ENCODE data around the gene CLIC5. TPM values are rescaled to one million over a fixed set of nuclear protein-coding genes. Genes with fewer than 3 reads are reported as not detected.

The CLIC5 gene
- total RNA-seq, 1 experiment from 2014 or later = 0.05 TPM

- H3K9me3 ChIP-seq (ENCODE audit: control insufficient read depth, insufficient read depth, low read depth, low read length) = no peaks in the 10 kb centered on the region
- BruUV-seq (replicated peaks) = no TSS peak
- ATAC-seq (no peak), DNase-seq (ENCODE audit: low read depth, low spot score) (no peak)
- in situ Hi-C loops (cut with HindIII; ENCODE audit: low pct_unique_long_range_greater_than_20kb, low sequenced_read_pairs) = no loop called here
- no peaks in the 10 kb centered on the region for H3K36me3 ChIP-seq (ENCODE audit: control insufficient read depth, insufficient read depth, low read length)
- H3K27ac ChIP-seq (ENCODE audit: low read length) = no peak overlapping the region
- no peak overlapping the region for H3K4me3 ChIP-seq (ENCODE audit: low read depth in 2 of 2, low read length in 2 of 2)
- H3K27me3 ChIP-seq (ENCODE audit: control insufficient read depth, insufficient read depth, low read length) = no peaks in the 10 kb centered on the region
- H3K4me1 ChIP-seq (ENCODE audit: control insufficient read depth, insufficient read depth, low read length) = no peaks in the 10 kb centered on the region; the same call in 1 of the 2 replicates
- intact Hi-C loops (cut with micrococcal nuclease; ENCODE audit: unreplicated experiment) = no loop called here
- POLR2A ChIA-PET = no interaction called here
- TF ChIP-seq TCF7L2 (IDR thresholded peaks at IDR 0.05; ENCODE audit: low read depth, low read length) (no peak), POLR2AphosphoS5 (IDR thresholded peaks at IDR 0.05; ENCODE audit: low read depth, low read length) (no peak), SIN3A (IDR thresholded peaks at IDR 0.05; ENCODE audit: borderline replicate concordance, insufficient read depth, low read depth, low read length) (no peak), CTCF (IDR thresholded peaks at IDR 0.05) (no peak)
- TF ChIP-seq, protein P1, sequence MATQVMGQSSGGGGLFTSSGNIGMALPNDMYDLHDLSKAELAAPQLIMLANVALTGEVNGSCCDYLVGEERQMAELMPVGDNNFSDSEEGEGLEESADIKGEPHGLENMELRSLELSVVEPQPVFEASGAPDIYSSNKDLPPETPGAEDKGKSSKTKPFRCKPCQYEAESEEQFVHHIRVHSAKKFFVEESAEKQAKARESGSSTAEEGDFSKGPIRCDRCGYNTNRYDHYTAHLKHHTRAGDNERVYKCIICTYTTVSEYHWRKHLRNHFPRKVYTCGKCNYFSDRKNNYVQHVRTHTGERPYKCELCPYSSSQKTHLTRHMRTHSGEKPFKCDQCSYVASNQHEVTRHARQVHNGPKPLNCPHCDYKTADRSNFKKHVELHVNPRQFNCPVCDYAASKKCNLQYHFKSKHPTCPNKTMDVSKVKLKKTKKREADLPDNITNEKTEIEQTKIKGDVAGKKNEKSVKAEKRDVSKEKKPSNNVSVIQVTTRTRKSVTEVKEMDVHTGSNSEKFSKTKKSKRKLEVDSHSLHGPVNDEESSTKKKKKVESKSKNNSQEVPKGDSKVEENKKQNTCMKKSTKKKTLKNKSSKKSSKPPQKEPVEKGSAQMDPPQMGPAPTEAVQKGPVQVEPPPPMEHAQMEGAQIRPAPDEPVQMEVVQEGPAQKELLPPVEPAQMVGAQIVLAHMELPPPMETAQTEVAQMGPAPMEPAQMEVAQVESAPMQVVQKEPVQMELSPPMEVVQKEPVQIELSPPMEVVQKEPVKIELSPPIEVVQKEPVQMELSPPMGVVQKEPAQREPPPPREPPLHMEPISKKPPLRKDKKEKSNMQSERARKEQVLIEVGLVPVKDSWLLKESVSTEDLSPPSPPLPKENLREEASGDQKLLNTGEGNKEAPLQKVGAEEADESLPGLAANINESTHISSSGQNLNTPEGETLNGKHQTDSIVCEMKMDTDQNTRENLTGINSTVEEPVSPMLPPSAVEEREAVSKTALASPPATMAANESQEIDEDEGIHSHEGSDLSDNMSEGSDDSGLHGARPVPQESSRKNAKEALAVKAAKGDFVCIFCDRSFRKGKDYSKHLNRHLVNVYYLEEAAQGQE (IDR thresholded peaks at IDR 0.05; ENCODE audit: insufficient read depth in 1 of 2, low read depth in 2 of 2, low read length in 1 of 2) = no peak
- CTCF ChIA-PET = no interaction called here
Measured at GRCh38 chr6:46050845-46051405, 35.3 kb upstream of the CLIC5 start.

GRCh38 chr6:46048646-46049297 is 33.1 kb upstream of the CLIC5 start:
- BruUV-seq (replicated peaks) = no TSS peak
- TF ChIP-seq, protein P1 (IDR thresholded peaks at IDR 0.05; ENCODE audit: insufficient read depth in 1 of 2, low read depth in 2 of 2, low read length in 1 of 2) = no peak
- TF ChIP-seq POLR2AphosphoS5 (IDR thresholded peaks at IDR 0.05; ENCODE audit: low read depth, low read length) (no peak), TCF7L2 (IDR thresholded peaks at IDR 0.05; ENCODE audit: low read depth, low read length) (no peak), CTCF (IDR thresholded peaks at IDR 0.05) (no peak), SIN3A (IDR thresholded peaks at IDR 0.05; ENCODE audit: borderline replicate concordance, insufficient read depth, low read depth, low read length) (no peak)
- Histone ChIP-seq H3K9me3 (ENCODE audit: control insufficient read depth, insufficient read depth, low read depth, low read length) (no peaks in the 10 kb centered on the region), H3K27ac (ENCODE audit: low read length) (no peak overlapping the region), H3K27me3 (ENCODE audit: control insufficient read depth, insufficient read depth, low read length) (no peaks in the 10 kb centered on the region), H3K4me3 (ENCODE audit: low read depth in 2 of 2, low read length in 2 of 2) (no peak overlapping the region), H3K36me3 (ENCODE audit: control insufficient read depth, insufficient read depth, low read length) (no peaks in the 10 kb centered on the region), H3K4me1 (ENCODE audit: control insufficient read depth, insufficient read depth, low read length) (peaks cover 2% of the 10 kb centered on the region; the same call in 1 of the 2 replicates)
- ChIA-PET POLR2A (no interaction called here), CTCF (no interaction called here)
- in situ Hi-C loops (cut with HindIII; ENCODE audit: low pct_unique_long_range_greater_than_20kb, low sequenced_read_pairs) = no loop called here
- ATAC-seq (no peak), DNase-seq (ENCODE audit: low read depth, low spot score) (no peak)
- intact Hi-C loops (cut with micrococcal nuclease; ENCODE audit: unreplicated experiment) = no loop called here

All from Panc1 (cell line).